GM12875 (cell line): Measurements from ENCODE around the gene TSPO2.

Source experiments
- H3K4me3 ChIP-seq: one replicate; pipeline ENCODE4 v1.5.1; 2011; ENCODE audit warnings: low read depth, low read length, control low read depth
- TF ChIP-seq, protein P1 (sequence below): IDR thresholded peaks from 2 replicates; pipeline ENCODE4 v1.5.1; 2011; ENCODE audit warnings: low read depth, mild to moderate bottlenecking, control low read depth, inconsistent platforms, low read length, moderate library complexity, borderline replicate concordance; ENCODE audit not compliant: insufficient read depth

TSPO2 gene

DNA sequence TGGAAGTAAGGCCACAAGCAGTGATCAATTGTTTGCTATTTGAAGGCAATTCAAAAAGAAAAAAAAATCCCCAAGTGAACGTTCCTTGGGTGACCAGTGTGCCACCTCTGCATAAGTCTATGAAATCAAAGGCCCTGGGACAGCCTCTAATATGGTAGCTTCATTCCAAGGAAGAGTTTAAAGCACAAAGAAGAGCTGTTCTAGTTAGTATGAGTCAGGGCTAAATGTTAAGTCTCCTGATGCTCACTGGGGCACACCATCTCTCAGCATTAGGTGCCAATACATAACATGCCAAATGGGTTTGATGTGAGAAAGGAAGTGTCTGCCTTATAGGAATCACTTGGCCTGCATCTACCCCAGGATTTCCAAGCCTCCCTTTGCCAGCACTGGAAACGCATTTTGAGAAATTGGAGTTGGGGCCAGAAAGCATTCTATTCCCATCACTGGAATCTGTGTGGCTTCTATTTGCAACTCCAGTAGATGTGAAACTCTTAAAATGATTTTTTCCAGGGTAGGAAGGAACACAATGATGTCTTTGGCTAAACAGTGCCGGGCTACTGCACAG is 16.2 kb upstream of the TSPO2 start:
- no peak overlapping the region for H3K4me3 ChIP-seq
- TF ChIP-seq, protein P1, sequence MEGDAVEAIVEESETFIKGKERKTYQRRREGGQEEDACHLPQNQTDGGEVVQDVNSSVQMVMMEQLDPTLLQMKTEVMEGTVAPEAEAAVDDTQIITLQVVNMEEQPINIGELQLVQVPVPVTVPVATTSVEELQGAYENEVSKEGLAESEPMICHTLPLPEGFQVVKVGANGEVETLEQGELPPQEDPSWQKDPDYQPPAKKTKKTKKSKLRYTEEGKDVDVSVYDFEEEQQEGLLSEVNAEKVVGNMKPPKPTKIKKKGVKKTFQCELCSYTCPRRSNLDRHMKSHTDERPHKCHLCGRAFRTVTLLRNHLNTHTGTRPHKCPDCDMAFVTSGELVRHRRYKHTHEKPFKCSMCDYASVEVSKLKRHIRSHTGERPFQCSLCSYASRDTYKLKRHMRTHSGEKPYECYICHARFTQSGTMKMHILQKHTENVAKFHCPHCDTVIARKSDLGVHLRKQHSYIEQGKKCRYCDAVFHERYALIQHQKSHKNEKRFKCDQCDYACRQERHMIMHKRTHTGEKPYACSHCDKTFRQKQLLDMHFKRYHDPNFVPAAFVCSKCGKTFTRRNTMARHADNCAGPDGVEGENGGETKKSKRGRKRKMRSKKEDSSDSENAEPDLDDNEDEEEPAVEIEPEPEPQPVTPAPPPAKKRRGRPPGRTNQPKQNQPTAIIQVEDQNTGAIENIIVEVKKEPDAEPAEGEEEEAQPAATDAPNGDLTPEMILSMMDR = no peak

DNA sequence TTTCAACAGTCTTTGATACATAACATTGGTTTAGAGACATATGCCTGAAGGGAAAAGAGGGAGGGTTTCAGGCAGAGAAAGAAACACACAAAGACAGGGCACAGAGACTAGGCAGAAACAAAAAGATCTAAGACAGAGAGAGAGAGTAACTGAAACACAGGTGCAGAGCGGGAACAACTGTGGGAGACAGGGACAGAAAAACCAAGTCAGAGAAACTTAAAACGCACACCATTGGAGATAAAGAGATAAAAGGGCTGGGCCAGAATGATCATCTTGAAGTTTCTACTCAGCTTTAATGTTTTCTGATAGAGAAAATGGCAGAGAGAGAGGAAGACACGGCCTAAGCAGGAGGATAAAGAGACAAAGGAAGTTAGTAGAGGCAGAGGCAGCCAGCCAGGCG is 15.0 kb upstream of the TSPO2 start:
- TF ChIP-seq, protein P1 = no peak
- peak overlapping the region; percentile 7 for H3K4me3 ChIP-seq

DNA sequence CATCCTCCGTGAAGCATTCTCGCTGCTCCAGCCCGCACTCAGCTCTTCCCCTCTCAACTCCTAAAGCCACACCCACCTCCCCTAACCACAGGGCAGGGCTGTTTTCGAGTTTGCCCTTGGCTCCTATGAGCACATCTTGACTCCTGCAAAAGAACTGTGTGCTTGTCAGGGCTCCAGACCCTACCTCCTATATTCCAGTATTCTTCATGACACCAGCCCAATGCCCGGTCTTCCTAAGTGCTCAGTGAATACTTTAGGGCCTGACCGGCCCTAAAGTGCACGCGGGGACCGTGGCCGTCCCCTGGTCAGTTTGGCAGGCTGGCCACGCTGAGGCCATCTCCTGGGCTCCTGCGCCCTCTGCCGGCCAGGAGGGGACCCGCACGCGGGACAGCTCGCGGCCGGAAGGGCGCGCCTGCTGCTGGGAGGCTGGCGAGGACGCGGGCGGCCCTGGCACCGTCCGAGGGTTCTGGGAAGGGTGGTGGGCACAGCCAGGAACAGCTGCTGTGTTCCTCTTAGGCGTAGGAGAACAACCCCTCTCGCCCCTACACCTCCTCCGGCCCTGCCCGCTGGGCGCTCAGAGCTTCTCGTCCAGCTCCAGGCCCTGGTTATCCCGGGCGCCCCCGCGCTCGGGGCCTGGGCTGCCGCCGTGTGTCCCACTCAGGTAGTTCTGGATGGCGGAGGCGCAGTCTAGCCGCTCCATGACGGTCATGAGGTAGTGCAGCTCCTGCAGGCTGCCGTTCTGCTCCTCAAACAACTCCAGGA is 14.3 kb upstream of the TSPO2 start:
- TF ChIP-seq, protein P1 = peak; percentile 96
- peak overlapping the region; percentile 47 for H3K4me3 ChIP-seq

DNA sequence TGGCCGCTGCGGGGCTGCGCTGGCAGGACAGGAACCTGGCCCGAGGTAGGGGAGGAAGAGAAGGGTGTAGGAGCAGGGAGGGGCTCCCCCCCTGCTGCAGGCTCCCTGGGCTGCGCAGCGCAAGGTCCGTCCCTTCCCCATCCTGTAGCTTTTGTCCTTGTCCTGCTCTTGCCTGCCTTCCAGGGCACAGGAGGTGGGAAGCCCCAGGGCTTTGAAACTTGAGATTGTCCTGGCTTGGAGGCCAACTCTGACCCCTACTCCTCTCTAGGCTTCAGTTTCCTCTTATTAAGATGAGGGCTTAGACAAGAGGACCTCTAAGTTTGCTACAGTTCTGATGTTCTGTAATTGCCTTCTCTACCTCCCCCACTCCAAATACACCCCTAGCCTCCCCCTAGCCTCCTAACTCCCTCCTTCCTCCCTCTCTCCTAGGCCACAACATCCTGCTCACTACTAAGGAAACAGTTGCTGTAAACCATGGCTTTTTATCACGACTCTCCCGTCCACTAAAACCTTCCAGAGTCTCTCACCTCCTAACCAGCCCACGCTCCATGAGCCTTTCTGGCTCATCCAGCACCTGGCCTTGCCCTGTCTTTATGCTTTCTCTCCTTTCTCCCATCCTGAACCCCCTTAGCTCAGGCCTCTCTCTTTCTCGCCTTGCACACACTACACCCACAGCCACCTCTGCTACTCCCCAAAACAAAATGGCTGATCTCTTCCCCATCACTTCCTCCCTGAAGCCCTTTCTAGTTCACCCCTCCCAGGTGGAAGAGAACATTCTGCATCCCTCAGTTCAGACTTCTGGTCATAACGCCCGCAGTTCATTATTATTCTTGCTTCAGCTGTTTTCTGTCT is 13.5 kb upstream of the TSPO2 start:
- TF ChIP-seq, protein P1 = no peak
- peak overlapping the region; percentile 47 for H3K4me3 ChIP-seq

DNA sequence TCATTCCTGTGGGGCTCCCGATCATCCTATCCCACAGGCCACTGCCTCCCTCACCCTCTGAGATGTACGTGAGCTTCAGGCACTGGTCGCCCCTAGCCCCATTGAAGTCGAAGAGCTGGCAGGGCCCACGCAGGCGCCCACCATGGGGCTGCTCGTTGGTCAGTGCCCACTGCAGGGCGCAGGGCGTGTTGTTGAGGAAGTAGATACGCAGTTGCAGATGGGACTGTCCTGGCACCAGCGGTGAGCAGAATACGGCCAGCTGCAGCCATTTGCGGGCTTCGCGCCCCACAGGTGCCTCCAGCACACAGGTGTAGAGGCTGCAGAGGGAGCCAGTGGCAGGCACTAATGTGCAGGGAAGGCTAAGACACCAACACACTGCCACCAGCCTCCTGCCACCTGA is 9.4 kb upstream of the TSPO2 start:
- no peak overlapping the region for H3K4me3 ChIP-seq
- TF ChIP-seq, protein P1 = no peak

DNA sequence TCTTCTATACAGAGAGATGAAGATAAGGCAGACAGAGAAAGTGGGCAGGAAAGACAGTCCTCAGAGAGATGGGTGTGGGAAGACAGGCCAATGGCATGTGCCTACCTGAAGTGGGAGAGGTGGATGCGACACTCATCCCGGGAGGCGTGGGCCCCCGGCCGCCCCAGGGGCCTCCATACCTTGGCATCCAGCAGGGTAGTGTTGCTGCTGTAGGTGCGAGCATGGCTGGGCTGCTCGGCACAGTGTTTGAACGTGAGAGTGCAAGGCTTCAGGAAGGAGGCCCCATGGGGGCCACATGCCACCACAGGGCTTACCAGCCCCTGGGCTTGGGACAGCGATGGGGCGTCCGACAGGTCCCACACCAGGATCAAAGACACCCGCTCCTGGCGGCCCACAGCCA is 8.5 kb upstream of the TSPO2 start:
- no peak overlapping the region for H3K4me3 ChIP-seq
- TF ChIP-seq, protein P1 = no peak
